HEK293 (cell line): ENCODE measurements around the gene F5.

Source experiments
- CTCF ChIA-PET: fragments of 350-600 bp; formaldehyde crosslinking; extraction: SDS; loops from one replicate; lab custom pipeline; 2021; ENCODE audit warnings: antibody characterized with exemption; lab: Yijun Ruan, JAX
- POLR2A ChIA-PET: fragments of 300-600 bp; formaldehyde crosslinking; extraction: SDS; loops from one replicate; lab custom pipeline; 2020; ENCODE audit warnings: antibody characterized with exemption, inconsistent platforms; lab: Yijun Ruan, JAX
- H3K27ac ChIP-seq: fragments of 200-500 bp; sonication (Bioruptor generic); 2 replicates; pipeline ENCODE4 v1.5.1; 2014; ENCODE audit warnings: low read depth, low read length, control low read depth, inconsistent platforms; ENCODE audit errors: extremely low read depth
- H3K36me3 ChIP-seq, 2 experiments: fragments of 200-500 bp in 1 of 2; sonication (Bioruptor generic) in 1 of 2; 1 replicate in 1 of 2; 2 replicates in 1 of 2; pipeline ENCODE4 v1.5.1; 2014 to 2017; ENCODE audit warnings: inconsistent platforms in 2 of 2, low read length in 2 of 2; ENCODE audit not compliant: control insufficient read depth in 2 of 2, insufficient read depth in 1 of 2
- H3K4me1 ChIP-seq: fragments of 200-500 bp; sonication (Bioruptor generic); 2 replicates; pipeline ENCODE4 v1.5.1; 2014; ENCODE audit warnings: mild to moderate bottlenecking, low read length, inconsistent platforms; ENCODE audit not compliant: control insufficient read depth, insufficient read depth
- H3K4me3 ChIP-seq: 2 replicates; pipeline ENCODE4 v1.5.1; 2011; ENCODE audit warnings: low read depth, mild to moderate bottlenecking, control low read depth, low read length, moderate library complexity
- H3K9me3 ChIP-seq: fragments of 200-500 bp; sonication (Bioruptor generic); 2 replicates; pipeline ENCODE4 v1.5.1; 2014; ENCODE audit warnings: low read depth, low read length, inconsistent platforms; ENCODE audit not compliant: control insufficient read depth, insufficient read depth
- KLF10 ChIP-seq: fragments of 450-650 bp; IDR thresholded peaks from 2 replicates; pipeline ENCODE4 v1.5.1; 2018; ENCODE audit warnings: missing biosample characterization, mild to moderate bottlenecking, missing genetic modification characterization
- KLF8 ChIP-seq: fragments of 450-650 bp; formaldehyde crosslinking; IDR thresholded peaks from 2 replicates; pipeline ENCODE4 v1.5.1; 2016; ENCODE audit warnings: missing biosample characterization, missing genetic modification characterization
- OSR2 ChIP-seq: fragments of 450-650 bp; formaldehyde crosslinking; IDR thresholded peaks from 2 replicates; pipeline ENCODE4 v1.5.1; 2016; ENCODE audit warnings: missing biosample characterization, missing genetic modification characterization
- PRDM6 ChIP-seq: fragments of 450-650 bp; formaldehyde crosslinking; IDR thresholded peaks from 2 replicates; pipeline ENCODE4 v1.5.1; 2017; ENCODE audit warnings: missing biosample characterization, missing genetic modification characterization
- TRIM28 ChIP-seq: IDR thresholded peaks from 2 replicates; pipeline ENCODE4 v1.6.1; 2011; ENCODE audit warnings: low read length, control low read depth, borderline replicate concordance
- ZBTB21 ChIP-seq: fragments of 450-650 bp; formaldehyde crosslinking; IDR thresholded peaks from 2 replicates; pipeline ENCODE4 v1.5.1; 2017; ENCODE audit warnings: missing biosample characterization, missing genetic modification characterization
- ZBTB48 ChIP-seq: fragments of 450-650 bp; formaldehyde crosslinking; IDR thresholded peaks from 2 replicates; pipeline ENCODE4 v1.5.1; 2016; ENCODE audit warnings: missing biosample characterization, missing genetic modification characterization
- ZBTB6 ChIP-seq: fragments of 450-650 bp; formaldehyde crosslinking; IDR thresholded peaks from 2 replicates; pipeline ENCODE4 v1.5.1; 2017; ENCODE audit warnings: missing biosample characterization, missing genetic modification characterization
- ZFP69B ChIP-seq: fragments of 450-650 bp; formaldehyde crosslinking; IDR thresholded peaks from 2 replicates; pipeline ENCODE4 v1.5.1; 2016; ENCODE audit warnings: missing biosample characterization, missing genetic modification characterization
- ZIC2 ChIP-seq: fragments of 450-650 bp; formaldehyde crosslinking; IDR thresholded peaks from 2 replicates; pipeline ENCODE4 v1.5.1; 2016; ENCODE audit warnings: missing biosample characterization, missing genetic modification characterization
- ZNF132 ChIP-seq: fragments of 450-650 bp; formaldehyde crosslinking; IDR thresholded peaks from 2 replicates; pipeline ENCODE4 v1.5.1; 2017; ENCODE audit warnings: missing biosample characterization, missing genetic modification characterization, borderline replicate concordance
- ZNF133 ChIP-seq: fragments of 450-650 bp; formaldehyde crosslinking; IDR thresholded peaks from 2 replicates; pipeline ENCODE4 v1.5.1; 2016; ENCODE audit warnings: missing biosample characterization, missing genetic modification characterization
- ZNF223 ChIP-seq: fragments of 450-650 bp; formaldehyde crosslinking; IDR thresholded peaks from 2 replicates; pipeline ENCODE4 v1.5.1; 2016; ENCODE audit warnings: missing biosample characterization, missing genetic modification characterization
- ZNF23 ChIP-seq: fragments of 450-650 bp; formaldehyde crosslinking; IDR thresholded peaks from 2 replicates; pipeline ENCODE4 v1.5.1; 2016; ENCODE audit warnings: missing biosample characterization, missing genetic modification characterization, borderline replicate concordance
- ZNF24 ChIP-seq: fragments of 450-650 bp; formaldehyde crosslinking; IDR thresholded peaks from 2 replicates; pipeline ENCODE4 v1.5.1; 2016; ENCODE audit warnings: missing biosample characterization, missing genetic modification characterization
- ZNF280D ChIP-seq: fragments of 450-650 bp; formaldehyde crosslinking; IDR thresholded peaks from 2 replicates; pipeline ENCODE4 v1.5.1; 2016; ENCODE audit warnings: missing biosample characterization, missing genetic modification characterization
- ZNF501 ChIP-seq: fragments of 450-650 bp; formaldehyde crosslinking; IDR thresholded peaks from 2 replicates; pipeline ENCODE4 v1.5.1; 2016; ENCODE audit warnings: missing biosample characterization, missing genetic modification characterization
- ZNF549 ChIP-seq: fragments of 450-650 bp; IDR thresholded peaks from 2 replicates; pipeline ENCODE4 v1.5.1; 2018; ENCODE audit warnings: missing biosample characterization, missing genetic modification characterization, mild to moderate bottlenecking, inconsistent platforms, moderate library complexity
- ZNF555 ChIP-seq: fragments of 450-650 bp; formaldehyde crosslinking; conservative IDR thresholded peaks from 2 replicates; pipeline ENCODE4 v1.5.1; 2017; ENCODE audit warnings: missing biosample characterization, mild to moderate bottlenecking, missing genetic modification characterization, inconsistent platforms
- ZNF558 ChIP-seq: fragments of 450-650 bp; formaldehyde crosslinking; IDR thresholded peaks from 2 replicates; pipeline ENCODE4 v1.5.1; 2016; ENCODE audit warnings: missing biosample characterization, missing genetic modification characterization
- ZNF792 ChIP-seq: fragments of 450-650 bp; formaldehyde crosslinking; IDR thresholded peaks from 2 replicates; pipeline ENCODE4 v1.5.1; 2016; ENCODE audit warnings: missing biosample characterization, missing genetic modification characterization
- ZNF843 ChIP-seq: fragments of 450-650 bp; formaldehyde crosslinking; IDR thresholded peaks from 2 replicates; pipeline ENCODE4 v1.5.1; 2016; ENCODE audit warnings: missing biosample characterization, missing genetic modification characterization
- ZSCAN4 ChIP-seq: fragments of 450-650 bp; formaldehyde crosslinking; IDR thresholded peaks from 2 replicates; pipeline ENCODE4 v1.5.1; 2017; ENCODE audit warnings: missing biosample characterization, missing genetic modification characterization

F5 gene

GRCh38 chr1:169521226-169521625 lies 65.1 kb downstream of the F5 start:
- Histone ChIP-seq H3K4me1 (no peaks in the 10 kb centered on the region), H3K9me3 (no peaks in the 10 kb centered on the region), H3K4me3 (no peak overlapping the region), H3K27ac (no peak overlapping the region), H3K36me3 (no peaks in the 10 kb centered on the region)
- CTCF ChIA-PET = interaction anchor here (0.7 kb wide), 1 partner anchor 1135 kb away, joined by 3 read pairs; no protein-coding TSS in a partner anchor
- POLR2A ChIA-PET = no interaction called here
- no peak for TF ChIP-seq ZBTB48
- no peak for TF ChIP-seq OSR2
- no peak for TF ChIP-seq ZNF549 (tag by site-specific recombination)
- TF ChIP-seq ZNF843 (tag by site-specific recombination) = no peak
- TF ChIP-seq ZBTB21 (tag by site-specific recombination) = no peak
- TF ChIP-seq ZNF501 (tag by site-specific recombination) = no peak
- no peak for TF ChIP-seq KLF8 (tag by site-specific recombination)
- TF ChIP-seq ZNF223 (tag by site-specific recombination) = no peak

- Histone ChIP-seq H3K4me3 (no peak overlapping the region), H3K36me3 (no peaks in the 10 kb centered on the region), H3K27ac (no peak overlapping the region)
Observed at GRCh38 chr1:169517558-169518186, 68.6 kb downstream of the F5 start.

GRCh38 chr1:169515641-169516040 lies 70.6 kb downstream of the F5 start:
- H3K27ac ChIP-seq = no peak overlapping the region
- POLR2A ChIA-PET = no interaction called here
- no peaks in the 10 kb centered on the region for H3K36me3 ChIP-seq
- CTCF ChIA-PET = no interaction called here
- no peaks in the 10 kb centered on the region for H3K9me3 ChIP-seq
- no peak overlapping the region for H3K4me3 ChIP-seq
- no peaks in the 10 kb centered on the region for H3K4me1 ChIP-seq
- TF ChIP-seq ZNF24 (tag by site-specific recombination) = no peak
- TF ChIP-seq KLF10 (tag by site-specific recombination) = no peak
- no peak for TF ChIP-seq ZSCAN4 (tag by site-specific recombination)
- TF ChIP-seq ZIC2 = no peak
- TF ChIP-seq ZFP69B (tag by site-specific recombination) = no peak
- TF ChIP-seq ZNF792 = no peak
- TF ChIP-seq ZNF558 = no peak
- no peak for TF ChIP-seq ZNF132
- TF ChIP-seq TRIM28 = no peak
- no peak for TF ChIP-seq ZNF555 (tag by site-specific recombination)
- TF ChIP-seq ZNF280D (tag by site-specific recombination) = no peak
- TF ChIP-seq ZNF23 = no peak

More at GRCh38 chr1:169517558-169518186, 68.6 kb downstream of the F5 start:
- Histone ChIP-seq H3K4me1 (no peaks in the 10 kb centered on the region), H3K9me3 (no peaks in the 10 kb centered on the region)
- ChIA-PET POLR2A (no interaction called here), CTCF (interaction anchor here (0.7 to 1.2 kb wide), 2 partner anchors 10 to 12 kb away, joined by 3 to 4 read pairs; no protein-coding TSS in a partner anchor)
- TF ChIP-seq PRDM6 (tag by site-specific recombination) (0 out of 2 replicates have a peak, but pooled peaks have one; percentile 6), ZBTB6 (tag by site-specific recombination) (no peak), ZNF133 (tag by site-specific recombination) (no peak)
